Smooth muscle cell (in vitro differentiated cells): ENCODE data around the gene BMERB1. TPM values are rescaled to one million over a fixed set of nuclear protein-coding genes. Genes with fewer than 3 reads are reported as not detected.
"Not testable (repeated sequence)": the region's sequence is repeated elsewhere in the genome, so short reads cannot be mapped to it uniquely, and the experiment has no call there.

ENCODE experiments used
- DNase-seq: peaks from one replicate; lab custom pipeline; 2025; ENCODE audit not compliant: unreplicated experiment; lab: John Stamatoyannopoulos, UW
- H2AFZ ChIP-seq: fragments of 200-600 bp; sonication (generic); 2 replicates; pipeline ENCODE4 v1.6.0; 2016; ENCODE audit warnings: antibody characterized with exemption, low read depth, mild to moderate bottlenecking
- H3F3A ChIP-seq: fragments of 200-600 bp; sonication (generic); 2 replicates; pipeline ENCODE4 v1.6.0; 2017; ENCODE audit warnings: antibody characterized with exemption, low read depth
- H3K27ac ChIP-seq: fragments of 200-600 bp; sonication (generic); 2 replicates; pipeline ENCODE4 v1.5.1; 2016; ENCODE audit warnings: low read depth, mild to moderate bottlenecking
- H3K27me3 ChIP-seq: fragments of 200-600 bp; sonication (generic); 2 replicates; pipeline ENCODE4 v1.6.1; 2016; ENCODE audit warnings: low read depth, mild to moderate bottlenecking
- H3K36me3 ChIP-seq: fragments of 200-600 bp; sonication (generic); 2 replicates; pipeline ENCODE4 v1.5.1; 2016; ENCODE audit warnings: low read depth
- H3K4me1 ChIP-seq: fragments of 200-600 bp; sonication (generic); 2 replicates; pipeline ENCODE4 v1.5.1; 2016; ENCODE audit warnings: low read depth
- H3K4me2 ChIP-seq: fragments of 200-600 bp; sonication (generic); 2 replicates; pipeline ENCODE4 v1.6.0; 2016; ENCODE audit warnings: mild to moderate bottlenecking
- H3K4me3 ChIP-seq: fragments of 200-600 bp; sonication (generic); 2 replicates; pipeline ENCODE4 v1.5.1; 2016; ENCODE audit warnings: mild to moderate bottlenecking
- H3K79me2 ChIP-seq: fragments of 200-600 bp; sonication (generic); 2 replicates; pipeline ENCODE4 v1.6.0; 2016; ENCODE audit warnings: low read depth, mild to moderate bottlenecking
- H3K9ac ChIP-seq: fragments of 200-600 bp; sonication (generic); 2 replicates; pipeline ENCODE4 v1.6.0; 2016; ENCODE audit warnings: low read depth
- H3K9me3 ChIP-seq: fragments of 200-600 bp; sonication (generic); replicated peaks from 2 replicates; pipeline ENCODE4 v1.5.1; 2016; ENCODE audit warnings: low read depth
- H4K20me1 ChIP-seq: fragments of 200-600 bp; sonication (generic); 2 replicates; pipeline ENCODE4 v1.6.0; 2016; ENCODE audit warnings: low read depth
- CTCF ChIP-seq: fragments of 200-600 bp; sonication (generic); IDR thresholded peaks from 2 replicates; pipeline ENCODE4 v1.5.1; 2017; ENCODE audit warnings: borderline replicate concordance, mild to moderate bottlenecking, antibody characterized with exemption; ENCODE audit not compliant: insufficient read depth, poor library complexity, severe bottlenecking
- WGBS: methylation state at CpG from one replicate; pipeline ENCODE4 v1.1.7; 2016; ENCODE audit warnings: low lambda C conversion rate; 5-methylcytosine and 5-hydroxymethylcytosine counted together
- polyA plus RNA-seq: library from polyadenylated mRNA; unstranded; fragments of >200 nt; fragmentation: Nextera tagmentation; extraction: Ambion mirVana; gene quantifications from 2 replicates; pipeline ENCODE4 v1.2.1, GENCODE V29; 2016
- total RNA-seq: library from RNA; depleted of rRNA; stranded (reverse); fragments of >200 nt; gene quantifications from 2 replicates; pipeline ENCODE4 v1.2.3, GENCODE V29; 2014

Gene BMERB1
- total and polyA plus RNA-seq, 2 experiments from 2014 or later, result 16.5 to 20.0 TPM

DNA sequence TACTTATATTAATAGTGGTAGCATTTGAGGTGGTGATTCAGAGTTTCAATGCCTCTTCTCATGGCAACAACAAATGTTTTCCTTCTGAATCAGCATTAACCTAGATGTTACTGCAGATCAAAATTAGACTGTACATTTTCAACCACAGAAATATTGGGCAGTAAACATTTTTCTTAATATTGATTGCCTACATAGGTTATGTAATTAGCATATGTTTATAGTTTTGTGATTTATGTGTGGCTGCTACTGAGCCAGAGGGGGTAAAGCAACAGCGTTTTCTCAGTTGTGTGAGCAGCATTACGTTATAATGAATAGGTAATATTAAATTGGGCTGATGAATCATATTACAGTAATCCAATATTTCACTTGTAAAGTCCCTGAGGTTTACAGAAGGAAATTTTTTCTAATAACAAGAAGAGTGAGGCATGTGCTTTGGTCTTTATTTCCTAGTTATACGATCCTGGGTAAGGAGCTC, 18.8 kb upstream of the BMERB1 start:
- H3F3A ChIP-seq, result no peaks in the 10 kb centered on the region
- no peak for TF ChIP-seq CTCF
- H3K4me2 ChIP-seq, result no peak overlapping the region
- H4K20me1 ChIP-seq, result no peaks in the 10 kb centered on the region
- no peaks in the 10 kb centered on the region for H3K9me3 ChIP-seq
- no peak overlapping the region for H3K4me3 ChIP-seq
- no peaks in the 10 kb centered on the region for H3K27me3 ChIP-seq
- no peak overlapping the region for H3K9ac ChIP-seq
- no peaks in the 10 kb centered on the region for H3K79me2 ChIP-seq
- H3K27ac ChIP-seq, result no peak overlapping the region
- DNase-seq, result no peak
- no peaks in the 10 kb centered on the region for H3K4me1 ChIP-seq
- WGBS, result 79% methylated on average over 3 of the region's 3 CpGs
- no peaks in the 10 kb centered on the region for H3K36me3 ChIP-seq
- no peak overlapping the region for H2AFZ ChIP-seq

DNA sequence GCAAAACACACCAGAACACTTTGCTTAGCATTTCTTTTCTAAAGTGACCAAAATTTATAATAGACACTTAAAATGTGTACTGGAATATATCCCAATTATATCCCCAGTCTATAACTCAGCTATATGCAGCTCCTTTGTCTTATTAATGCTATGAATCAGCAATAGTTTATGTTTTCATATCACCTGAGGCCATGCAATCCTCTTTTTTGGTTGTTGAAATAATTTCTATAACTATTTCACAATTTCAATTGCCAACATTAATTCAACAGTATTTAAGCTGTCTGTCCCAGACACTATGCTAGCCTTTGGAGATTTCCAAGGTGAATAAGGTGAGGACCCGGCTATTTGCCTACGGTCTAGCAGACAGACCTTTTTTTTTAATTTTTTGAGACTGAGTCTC, 17.2 kb upstream of the BMERB1 start:
- Histone ChIP-seq H3K36me3 (no peaks in the 10 kb centered on the region), H3F3A (no peaks in the 10 kb centered on the region), H2AFZ (no peak overlapping the region), H3K4me2 (no peak overlapping the region), H3K4me3 (no peak overlapping the region), H3K9me3 (no peaks in the 10 kb centered on the region), H3K27me3 (no peaks in the 10 kb centered on the region), H3K27ac (no peak overlapping the region), H4K20me1 (no peaks in the 10 kb centered on the region), H3K79me2 (no peaks in the 10 kb centered on the region), H3K9ac (no peak overlapping the region), H3K4me1 (no peaks in the 10 kb centered on the region)
- DNase-seq, result no peak
- TF ChIP-seq CTCF, result no peak
- 97% methylated on average over 2 of the region's 2 CpGs for WGBS

- H3K4me2 ChIP-seq, result no peak overlapping the region
- no peaks in the 10 kb centered on the region for H3K4me1 ChIP-seq
- whole genome bisulfite sequencing, result 91% methylated on average over 3 of the region's 3 CpGs
- no peak for DNase-seq
- no peak overlapping the region for H3K9ac ChIP-seq
- no peak overlapping the region for H3K27ac ChIP-seq
- H3K27me3 ChIP-seq, result no peaks in the 10 kb centered on the region
- H3K36me3 ChIP-seq, result no peaks in the 10 kb centered on the region
- no peaks in the 10 kb centered on the region for H3F3A ChIP-seq
- no peaks in the 10 kb centered on the region for H3K9me3 ChIP-seq
- no peaks in the 10 kb centered on the region for H4K20me1 ChIP-seq
- no peaks in the 10 kb centered on the region for H3K79me2 ChIP-seq
- TF ChIP-seq CTCF, result no peak
- H2AFZ ChIP-seq, result no peak overlapping the region
- H3K4me3 ChIP-seq, result no peak overlapping the region
Observed at GRCh38 chr16:15418206-15418605, 16.2 kb upstream of the BMERB1 start.

DNA sequence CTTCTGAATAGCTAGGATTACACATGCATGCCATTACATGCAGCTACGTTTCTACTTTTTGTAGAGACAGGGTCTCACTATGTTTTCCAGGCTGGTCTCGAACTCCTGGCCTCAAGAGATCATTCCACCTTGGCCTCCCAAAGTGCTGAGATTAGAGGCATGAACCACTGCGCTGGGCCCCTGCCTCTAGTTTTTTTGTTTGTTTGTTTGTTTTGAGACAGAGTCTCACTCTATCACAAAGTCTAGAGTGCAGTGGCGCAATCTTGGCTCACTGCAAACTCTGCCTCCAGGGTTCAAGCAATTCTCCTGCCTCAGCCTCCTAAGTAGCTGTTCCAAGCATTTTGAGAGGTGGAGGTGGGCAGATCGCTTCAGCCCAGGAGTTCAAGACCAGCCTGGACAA, 12.7 kb upstream of the BMERB1 start:
- 90% methylated on average over 5 of the region's 5 CpGs for WGBS
- not testable (repeated sequence) for H3K4me1 ChIP-seq, H3K4me2 ChIP-seq, H3K4me3 ChIP-seq, H3K9ac ChIP-seq, H3K36me3 ChIP-seq, H3K79me2 ChIP-seq, H3K27me3 ChIP-seq, DNase-seq, H3K9me3 ChIP-seq, H3F3A ChIP-seq, H3K27ac ChIP-seq, H2AFZ ChIP-seq, H4K20me1 ChIP-seq
